Suprapubic skin (tissue), 4 donors: Measurements from ENCODE around the gene LRP3.

ENCODE experiments used
- CTCF ChIP-seq, 2 donors: fragments of 200-600 bp in 1 of 2; fragments of 450-650 bp in 1 of 2; sonication (generic) in 1 of 2; IDR thresholded peaks; one replicate each; pipeline ENCODE4 v1.5.1; 2016 to 2019; ENCODE audit warnings: antibody characterized with exemption in 2 of 2, mild to moderate bottlenecking in 1 of 2, moderate library complexity in 1 of 2
- EP300 ChIP-seq: sonication (generic); formaldehyde crosslinking; IDR thresholded peaks from one replicate; pipeline ENCODE4 v1.6.1; 2017; ENCODE audit warnings: antibody characterized with exemption
- POLR2A ChIP-seq, 2 donors: fragments of 450-650 bp; IDR thresholded peaks; one replicate each; pipeline ENCODE4 v1.6.1; 2017; ENCODE audit warnings: antibody characterized with exemption in 2 of 2, mild to moderate bottlenecking in 2 of 2, moderate library complexity in 2 of 2
- POLR2AphosphoS5 ChIP-seq, 3 donors: sonication (generic); formaldehyde crosslinking; IDR thresholded peaks; one replicate each; pipeline ENCODE4 v1.6.1; 2017; ENCODE audit warnings: antibody characterized with exemption in 3 of 3

- TF ChIP-seq POLR2A (IDR thresholded peaks at IDR 0.05) = no peak
- no peak for TF ChIP-seq CTCF (IDR thresholded peaks at IDR 0.05)
- TF ChIP-seq POLR2AphosphoS5 (IDR thresholded peaks at IDR 0.05) = no peak
- no peak for TF ChIP-seq EP300
These were observed 19.9 kb upstream of the LRP3 start for GRCh38 chr19:33174186-33174585.
